Trophoblast cell (in vitro differentiated cells and primary cell): Measurements from ENCODE around the gene KDM4B.

Experiments
- DNase-seq, 2 donors: peaks; one replicate each; pipeline ENCODE4 v3.0.0-alpha.2; 2016
- H2AFZ ChIP-seq: 2 replicates; pipeline ENCODE4 v1.6.1; 2013; ENCODE audit warnings: low read length, moderate library complexity, mild to moderate bottlenecking; ENCODE audit not compliant: insufficient read depth, poor library complexity
- H2AK5ac ChIP-seq: 2 replicates; pipeline ENCODE4 v1.6.1; 2013; ENCODE audit warnings: mild to moderate bottlenecking, low read length
- H2BK120ac ChIP-seq: 2 replicates; pipeline ENCODE4 v1.6.1; 2013; ENCODE audit warnings: low read length, mild to moderate bottlenecking, moderate library complexity; ENCODE audit not compliant: insufficient read depth, poor library complexity
- H2BK12ac ChIP-seq: 2 replicates; pipeline ENCODE4 v1.6.1; 2013; ENCODE audit warnings: mild to moderate bottlenecking, low read length, moderate library complexity
- H2BK5ac ChIP-seq: 2 replicates; pipeline ENCODE4 v1.6.1; 2013; ENCODE audit warnings: low read length, low read depth, moderate library complexity, mild to moderate bottlenecking; ENCODE audit not compliant: poor library complexity
- H3K14ac ChIP-seq: 2 replicates; pipeline ENCODE4 v1.6.1; 2013; ENCODE audit warnings: mild to moderate bottlenecking, low read length
- H3K18ac ChIP-seq: 2 replicates; pipeline ENCODE4 v1.6.1; 2013; ENCODE audit warnings: mild to moderate bottlenecking, low read length
- H3K23ac ChIP-seq: 2 replicates; pipeline ENCODE4 v1.6.1; 2013; ENCODE audit warnings: low read length
- H3K27ac ChIP-seq: 2 replicates; pipeline ENCODE4 v1.5.1; 2013; ENCODE audit warnings: low read depth, mild to moderate bottlenecking, inconsistent platforms, low read length, moderate library complexity
- H3K27me3 ChIP-seq: 2 replicates; pipeline ENCODE4 v1.6.1; 2013; ENCODE audit warnings: inconsistent platforms, mild to moderate bottlenecking, low read length, moderate library complexity; ENCODE audit not compliant: insufficient read depth
- H3K36me3 ChIP-seq, 2 experiments: 1 replicate in 1 of 2; 2 replicates in 1 of 2; pipeline ENCODE4 v1.6.1; 2013; ENCODE audit warnings: low read length in 2 of 2, mild to moderate bottlenecking in 2 of 2, moderate library complexity in 1 of 2; ENCODE audit not compliant: insufficient read depth in 2 of 2, control insufficient read depth in 1 of 2
- H3K4ac ChIP-seq: 2 replicates; pipeline ENCODE4 v1.6.1; 2013; ENCODE audit warnings: low read depth, mild to moderate bottlenecking, low read length, moderate library complexity
- H3K4me1 ChIP-seq, 2 experiments: 1 replicate in 1 of 2; 2 replicates in 1 of 2; pipeline ENCODE4 v1.6.1; 2013; ENCODE audit warnings: low read length in 2 of 2, mild to moderate bottlenecking in 2 of 2, moderate library complexity in 1 of 2; ENCODE audit not compliant: insufficient read depth in 2 of 2, control insufficient read depth in 1 of 2
- H3K4me2 ChIP-seq: 2 replicates; pipeline ENCODE4 v1.6.1; 2013; ENCODE audit warnings: inconsistent platforms, mild to moderate bottlenecking, low read length, moderate library complexity
- H3K4me3 ChIP-seq: 2 replicates; pipeline ENCODE4 v1.5.1; 2013; ENCODE audit warnings: mild to moderate bottlenecking, low read depth, low read length, inconsistent platforms
- H3K79me1 ChIP-seq: one replicate; pipeline ENCODE4 v1.6.1; 2013; ENCODE audit warnings: low read length
- H3K79me2 ChIP-seq: 2 replicates; pipeline ENCODE4 v1.6.1; 2013; ENCODE audit warnings: low read length, mild to moderate bottlenecking; ENCODE audit not compliant: control insufficient read depth, insufficient read depth, poor library complexity
- H3K9ac ChIP-seq: 2 replicates; pipeline ENCODE4 v1.6.1; 2013; ENCODE audit warnings: mild to moderate bottlenecking, low read length
- H3K9me3 ChIP-seq: 2 replicates; pipeline ENCODE4 v1.6.1; 2013; ENCODE audit warnings: low read depth, mild to moderate bottlenecking, control low read depth, inconsistent platforms, low read length; ENCODE audit not compliant: insufficient read depth
- H4K12ac ChIP-seq: 2 replicates; pipeline ENCODE4 v1.6.1; 2013; ENCODE audit warnings: low read depth, mild to moderate bottlenecking, low read length, moderate library complexity
- H4K8ac ChIP-seq: 2 replicates; pipeline ENCODE4 v1.6.1; 2013; ENCODE audit warnings: low read depth, mild to moderate bottlenecking, low read length, moderate library complexity
- H4K91ac ChIP-seq: one replicate; pipeline ENCODE4 v1.6.1; 2013; ENCODE audit warnings: low read depth, mild to moderate bottlenecking, low read length, moderate library complexity
- WGBS: extraction: QIAGEN DNeasy Blood & Tissue Kit; methylation state at CpG from one replicate; pipeline ENCODE4 v1.1.7; 2013; ENCODE audit warnings: missing lambda C conversion rate; ENCODE audit not compliant: insufficient read length, insufficient coverage; ENCODE audit errors: extremely low coverage; 5-methylcytosine and 5-hydroxymethylcytosine counted together

The KDM4B gene

GRCh38 chr19:5006201-5006600, 37.3 kb downstream of the KDM4B start:
- H4K8ac ChIP-seq: no peak overlapping the region
- no peaks in the 10 kb centered on the region for H3K9me3 ChIP-seq
- no peak overlapping the region for H3K9ac ChIP-seq
- peaks cover 43% of the 10 kb centered on the region for H3K79me2 ChIP-seq
- peaks cover 5 to 7% of the 10 kb centered on the region in 2 experiments for H3K4me1 ChIP-seq
- no peaks in the 10 kb centered on the region for H3K79me1 ChIP-seq
- H2AK5ac ChIP-seq: no peak overlapping the region
- H3K27me3 ChIP-seq: no peaks in the 10 kb centered on the region
- DNase-seq: peak in 1 of 2 donors; percentile 24
- no peak overlapping the region for H2BK12ac ChIP-seq
- no CpG with 5 or more reads among the region's 10 CpGs for WGBS
- no peak overlapping the region for H3K14ac ChIP-seq
- H3K27ac ChIP-seq: no peak overlapping the region
- H3K36me3 ChIP-seq: peaks cover 15 to 26% of the 10 kb centered on the region in 2 experiments
- no peak overlapping the region for H2BK120ac ChIP-seq
- H4K12ac ChIP-seq: no peak overlapping the region
- H3K4ac ChIP-seq: peak overlapping the region; percentile 18
- H2BK5ac ChIP-seq: no peak overlapping the region
- no peak overlapping the region for H3K23ac ChIP-seq
- no peak overlapping the region for H3K4me3 ChIP-seq
- H2AFZ ChIP-seq: no peak overlapping the region
- no peak overlapping the region for H4K91ac ChIP-seq
- no peak overlapping the region for H3K4me2 ChIP-seq
- H3K18ac ChIP-seq: no peak overlapping the region

- peaks cover 4 to 5% of the 10 kb centered on the region in 2 experiments for H3K4me1 ChIP-seq
- H2BK5ac ChIP-seq: no peak overlapping the region
- DNase-seq: no peak
- H3K9ac ChIP-seq: no peak overlapping the region
- H3K14ac ChIP-seq: no peak overlapping the region
- H3K27me3 ChIP-seq: no peaks in the 10 kb centered on the region
- H3K18ac ChIP-seq: no peak overlapping the region
- H2BK12ac ChIP-seq: no peak overlapping the region
- no peak overlapping the region for H4K12ac ChIP-seq
- no peaks in the 10 kb centered on the region for H3K9me3 ChIP-seq
- no peak overlapping the region for H3K27ac ChIP-seq
- no peak overlapping the region for H4K91ac ChIP-seq
- H3K4me2 ChIP-seq: no peak overlapping the region
- no peak overlapping the region for H3K23ac ChIP-seq
- H2AK5ac ChIP-seq: no peak overlapping the region
- H4K8ac ChIP-seq: no peak overlapping the region
- H3K36me3 ChIP-seq: peaks cover 18 to 29% of the 10 kb centered on the region in 2 experiments
- peak overlapping the region; percentile 84 for H3K4ac ChIP-seq
- H3K79me2 ChIP-seq: peaks cover 47% of the 10 kb centered on the region
- no peaks in the 10 kb centered on the region for H3K79me1 ChIP-seq
- H3K4me3 ChIP-seq: no peak overlapping the region
- no peak overlapping the region for H2BK120ac ChIP-seq
- H2AFZ ChIP-seq: no peak overlapping the region
- WGBS: no CpG with 5 or more reads among the region's 13 CpGs
These were observed 37.9 kb downstream of the KDM4B start for GRCh38 chr19:5006821-5007220.

GRCh38 chr19:5011476-5012238, 42.7 kb downstream of the KDM4B start:
- Histone ChIP-seq H3K27ac (no peak overlapping the region), H3K79me2 (peaks cover 35% of the 10 kb centered on the region), H3K9me3 (no peaks in the 10 kb centered on the region), H3K14ac (no peak overlapping the region), H3K4me2 (no peak overlapping the region), H3K36me3 (peaks cover 30 to 35% of the 10 kb centered on the region in 2 experiments), H3K27me3 (no peaks in the 10 kb centered on the region), H4K12ac (no peak overlapping the region), H2BK5ac (no peak overlapping the region), H2AFZ (no peak overlapping the region), H2BK120ac (no peak overlapping the region), H2AK5ac (no peak overlapping the region), H4K91ac (no peak overlapping the region), H3K18ac (no peak overlapping the region), H3K79me1 (no peaks in the 10 kb centered on the region), H3K4me1 (peaks cover 3 to 5% of the 10 kb centered on the region in 2 experiments), H3K9ac (no peak overlapping the region), H3K4me3 (no peak overlapping the region), H4K8ac (no peak overlapping the region), H3K4ac (peak overlapping the region; percentile 50), H2BK12ac (no peak overlapping the region), H3K23ac (no peak overlapping the region)
- WGBS: no CpG with 5 or more reads among the region's 26 CpGs
- no peak for DNase-seq

GRCh38 chr19:5012688-5013457, 44.0 kb downstream of the KDM4B start:
- no CpG with 5 or more reads among the region's 25 CpGs for WGBS
- no peaks in the 10 kb centered on the region for H3K79me1 ChIP-seq
- no peak overlapping the region for H2BK120ac ChIP-seq
- H2BK5ac ChIP-seq: no peak overlapping the region
- H3K4me2 ChIP-seq: no peak overlapping the region
- no peak overlapping the region for H4K8ac ChIP-seq
- peaks cover 3 to 5% of the 10 kb centered on the region in 2 experiments for H3K4me1 ChIP-seq
- DNase-seq: no peak
- H2AFZ ChIP-seq: no peak overlapping the region
- H3K4me3 ChIP-seq: no peak overlapping the region
- no peak overlapping the region for H3K14ac ChIP-seq
- no peaks in the 10 kb centered on the region for H3K27me3 ChIP-seq
- no peak overlapping the region for H2AK5ac ChIP-seq
- H3K23ac ChIP-seq: no peak overlapping the region
- no peak overlapping the region for H4K91ac ChIP-seq
- H3K9ac ChIP-seq: no peak overlapping the region
- no peak overlapping the region for H3K27ac ChIP-seq
- H2BK12ac ChIP-seq: no peak overlapping the region
- H3K36me3 ChIP-seq: peaks cover 35 to 42% of the 10 kb centered on the region in 2 experiments
- H3K4ac ChIP-seq: peak overlapping the region; percentile 81
- peaks cover 32% of the 10 kb centered on the region for H3K79me2 ChIP-seq
- no peak overlapping the region for H4K12ac ChIP-seq
- no peaks in the 10 kb centered on the region for H3K9me3 ChIP-seq
- H3K18ac ChIP-seq: no peak overlapping the region
